GM19467 (cell line): ENCODE results near the gene SLCO2A1.

Source experiments
- ATAC-seq: cut with Tn5 transposase; IDR thresholded peaks from one replicate; pipeline ENCODE4 v1.9.1; 2021; ENCODE audit warnings: mild to moderate bottlenecking, moderate library complexity; ENCODE audit not compliant: unreplicated experiment

SLCO2A1 gene

GRCh38 chr3:133935843-133936769 lies 93.6 kb downstream of the SLCO2A1 start:
- ATAC-seq = no peak

- ATAC-seq = no peak
Measured at GRCh38 chr3:133934996-133935842, 94.5 kb downstream of the SLCO2A1 start.

- ATAC-seq = no peak
Measured at GRCh38 chr3:133934073-133934970, 95.4 kb downstream of the SLCO2A1 start.

- ATAC-seq = no peak
Measured at GRCh38 chr3:133933097-133934024, 96.4 kb downstream of the SLCO2A1 start.

- no peak for ATAC-seq
Measured at GRCh38 chr3:133932009-133932408, 97.7 kb downstream of the SLCO2A1 start.

- ATAC-seq = no peak
Measured at GRCh38 chr3:133931084-133931483, 98.6 kb downstream of the SLCO2A1 start.

GRCh38 chr3:133930341-133930933 lies 99.3 kb downstream of the SLCO2A1 start:
- ATAC-seq = no peak

GRCh38 chr3:133928903-133929607 lies 100.7 kb downstream of the SLCO2A1 start:
- no peak for ATAC-seq

GRCh38 chr3:133928136-133928893 lies 101.4 kb downstream of the SLCO2A1 start:
- ATAC-seq = no peak

- peak; percentile 66 for ATAC-seq
Measured at GRCh38 chr3:133927540-133928066, 102.1 kb downstream of the SLCO2A1 start.

GRCh38 chr3:133926736-133927539 lies 102.8 kb downstream of the SLCO2A1 start:
- peak; percentile 11 for ATAC-seq

GRCh38 chr3:133925960-133926735 lies 103.6 kb downstream of the SLCO2A1 start:
- ATAC-seq = no peak

GRCh38 chr3:133924041-133924440 lies 105.7 kb downstream of the SLCO2A1 start:
- ATAC-seq = no peak

- no peak for ATAC-seq
Measured at GRCh38 chr3:133921592-133921991, 108.1 kb downstream of the SLCO2A1 start.

GRCh38 chr3:133917144-133917543 lies 112.6 kb downstream of the SLCO2A1 start:
- ATAC-seq = no peak
